K562 (cell line): ENCODE results near the gene RPL22. TPM values are rescaled to one million over a fixed set of nuclear protein-coding genes. Genes with fewer than 3 reads are reported as not detected.

Experiments
- ATAC-seq: fragments of 200-7000 bp; cut with Tn5 transposase; 3 replicates; pipeline ENCODE4 v1.9.1; 2020; ENCODE audit warnings: moderate library complexity
- BruUV-seq: library from RNA; stranded (reverse); fragments of 400-500 nt; replicated peaks from 2 replicates; lab custom pipeline; 2021; lab: Mats Ljungman, UMichigan
- CTCF ChIA-PET: fragments of 300-600 bp; formaldehyde crosslinking; extraction: SDS; loops from one replicate; lab custom pipeline; 2021; ENCODE audit warnings: low intra/inter-chr PET ratio; lab: Yijun Ruan, JAX
- POLR2A ChIA-PET: fragments of 300-600, 350-650 bp; sonication (Branson Sonifier 250); formaldehyde crosslinking; extraction: SDS; loops from one replicate; lab custom pipeline; 2021; ENCODE audit warnings: antibody characterized with exemption, inconsistent platforms; lab: Yijun Ruan, JAX
- DNase-seq, 4 experiments: peaks; one replicate each; pipeline versions ENCODE4 v3.0.0 to v3.0.0-alpha.2; 2011 to 2018; ENCODE audit warnings: low spot score in 3 of 4, mixed read lengths in 3 of 4; ENCODE audit errors: extremely low read depth in 1 of 4
- FAIRE-seq: peaks from 2 replicates; lab custom pipeline; 2011; peaks lifted over from hg19 to GRCh38; lab: Jason Lieb, UNC
- H2AFZ ChIP-seq: 2 replicates; pipeline ENCODE4 v1.6.0; 2011; ENCODE audit warnings: low read depth, low read length, control low read depth, inconsistent platforms
- H3K27ac ChIP-seq: fragments of 200-600 bp; 3 replicates; pipeline ENCODE4 v1.8.0; 2011; ENCODE audit warnings: low read depth, mild to moderate bottlenecking, control low read depth, inconsistent platforms, low read length, moderate library complexity, mixed read lengths; ENCODE audit errors: extremely low read depth
- H3K27me3 ChIP-seq, 2 experiments: fragments of 300-600 bp in 1 of 2; 2 replicates in 1 of 2; 3 replicates in 1 of 2; pipeline versions ENCODE4 v1.6.0 to v1.8.0; 2011; ENCODE audit warnings: inconsistent platforms in 2 of 2, low read length in 2 of 2, mild to moderate bottlenecking in 1 of 2, mixed read lengths in 1 of 2, moderate library complexity in 1 of 2; ENCODE audit not compliant: control insufficient read depth in 2 of 2, insufficient read depth in 2 of 2
- H3K36me3 ChIP-seq: fragments of 300-600 bp; 3 replicates; pipeline ENCODE4 v1.8.0; 2011; ENCODE audit warnings: mild to moderate bottlenecking, low read length, inconsistent platforms; ENCODE audit not compliant: control insufficient read depth, insufficient read depth
- H3K4me1 ChIP-seq, 2 experiments: fragments of 200-600 bp in 1 of 2; replicated peaks in 1 of 2; 2 replicates in 1 of 2; 3 replicates in 1 of 2; pipeline versions ENCODE4 v1.5.1 to v1.8.0; 2011; ENCODE audit warnings: inconsistent platforms in 2 of 2, low read length in 2 of 2, mild to moderate bottlenecking in 1 of 2, mixed read lengths in 1 of 2, moderate library complexity in 1 of 2; ENCODE audit not compliant: control insufficient read depth in 2 of 2, insufficient read depth in 2 of 2
- H3K4me2 ChIP-seq: 2 replicates; pipeline ENCODE4 v1.6.1; 2011; ENCODE audit warnings: low read length, control low read depth, inconsistent platforms, mixed read lengths; ENCODE audit not compliant: insufficient read depth
- H3K4me3 ChIP-seq: fragments of 200-600 bp; sonication (generic), shearing (Covaris generic); 2 replicates; pipeline ENCODE4 v1.5.1; 2016; ENCODE audit warnings: control low read depth, inconsistent platforms
- H3K79me2 ChIP-seq: fragments of 200-600 bp; 3 replicates; pipeline ENCODE4 v1.8.0; 2011; ENCODE audit warnings: low read length, inconsistent platforms; ENCODE audit not compliant: control insufficient read depth, insufficient read depth
- H3K9ac ChIP-seq, 2 experiments: 2 replicates each; pipeline versions ENCODE4 v1.6.0 to v1.6.1; 2011; ENCODE audit warnings: low read depth in 2 of 2, low read length in 2 of 2, control low read depth in 1 of 2, inconsistent platforms in 1 of 2, mild to moderate bottlenecking in 1 of 2, mixed read lengths in 1 of 2; ENCODE audit not compliant: insufficient read depth in 1 of 2
- H3K9me1 ChIP-seq: one replicate; pipeline ENCODE4 v1.6.0; 2011; ENCODE audit warnings: inconsistent platforms, mild to moderate bottlenecking, low read length, moderate library complexity; ENCODE audit not compliant: control insufficient read depth, insufficient read depth
- H3K9me3 ChIP-seq: replicated peaks from 2 replicates; pipeline ENCODE4 v1.5.1; 2011; ENCODE audit warnings: low read depth, low read length, inconsistent platforms; ENCODE audit not compliant: control insufficient read depth, insufficient read depth
- H4K20me1 ChIP-seq: replicated peaks from 2 replicates; pipeline ENCODE4 v1.6.1; 2011; ENCODE audit warnings: low read length, inconsistent platforms, mixed read lengths; ENCODE audit not compliant: control insufficient read depth, insufficient read depth
- E2F6 ChIP-seq, 2 experiments: IDR thresholded peaks; 2 replicates each; pipeline ENCODE4 v1.6.1; 2011; ENCODE audit warnings: borderline replicate concordance in 1 of 2, control low read depth in 1 of 2, low read depth in 1 of 2, low read length in 1 of 2, mild to moderate bottlenecking in 1 of 2, mixed read lengths in 1 of 2, moderate library complexity in 1 of 2; ENCODE audit not compliant: insufficient read depth in 1 of 2, insufficient read length in 1 of 2, poor library complexity in 1 of 2, severe bottlenecking in 1 of 2; ENCODE audit errors: extremely low read depth in 1 of 2
- NCOA6 ChIP-seq: fragments of 450-650 bp; IDR thresholded peaks from 2 replicates; pipeline ENCODE4 v1.6.1; 2017; ENCODE audit warnings: mild to moderate bottlenecking
- RBM25 ChIP-seq: fragments of 200-400 bp; formaldehyde crosslinking; IDR thresholded peaks from 2 replicates; pipeline ENCODE4 v1.6.1; 2018; ENCODE audit warnings: low read length, low read depth, moderate library complexity; ENCODE audit not compliant: severe bottlenecking
- TCF3 ChIP-seq: sonication (generic); formaldehyde crosslinking; IDR thresholded peaks from 2 replicates; pipeline ENCODE4 v1.4.0; 2020; ENCODE audit warnings: mild to moderate bottlenecking, missing genetic modification reagents
- ZBTB26 ChIP-seq: fragments of 450-650 bp; formaldehyde crosslinking; IDR thresholded peaks from 2 replicates; pipeline ENCODE4 v1.4.0; 2022; ENCODE audit warnings: missing genetic modification characterization
- WGBS: fragments of 100-300 bp; shearing (Covaris generic); methylation state at CpG from one replicate; pipeline ENCODE4 v1.1.6; 2016; ENCODE audit warnings: low coverage, mixed read lengths; ENCODE audit not compliant: insufficient coverage; ENCODE audit errors: missing lambda C conversion rate; 5-methylcytosine and 5-hydroxymethylcytosine counted together
- in situ Hi-C: fragments of 300-500 bp; cut with MboI; formaldehyde crosslinking; loops from 4 replicates; pipeline ENCODE4 v1.15.0; 2018; ENCODE audit warnings: inconsistent platforms, mixed read lengths
- intact Hi-C: fragments of 100-400 bp; cut with micrococcal nuclease; formaldehyde crosslinking; loops from 2 replicates; pipeline ENCODE4 v1.14.2; 2022
- polyA plus RNA-seq, 8 experiments: library from polyadenylated mRNA; depleted of rRNA in 4 of 8; stranded (reverse) in 5 of 8; unstranded in 3 of 8; fragments of >200 nt; fragmentation: Nextera tagmentation in 2 of 8; fragmentation: Illumina TruSeq in 1 of 8; extraction: Ambion mirVana in 2 of 8; extraction: Trizol in 1 of 8; gene quantifications; 2 replicates each; pipeline versions ENCODE4 v1.2.1 to v1.2.3, GENCODE V29; 2011 to 2014; ENCODE audit warnings: inconsistent platforms in 1 of 8, missing spikeins in 1 of 8
- total RNA-seq, 7 experiments: library from RNA; depleted of rRNA in 6 of 7; stranded (reverse); fragments of >200 nt in 6 of 7; fragmentation: Illumina TruSeq in 2 of 7; extraction: Trizol in 2 of 7; gene quantifications; 2 replicates each; pipeline versions ENCODE4 v1.2.1 to v1.2.3, GENCODE V29; 2011 to 2021; ENCODE audit warnings: low replicate concordance in 1 of 7

Gene RPL22
- total and polyA plus RNA-seq, 9 of the 15 experiments (the other 6 are each of a cell fraction or from before 2014, with no cell fraction given): 467 to 1,165 (median 607) TPM

- BruUV-seq: no TSS peak
- no peak for ATAC-seq
- no peaks in the 10 kb centered on the region for H3K9me3 ChIP-seq
Observed at GRCh38 chr1:6243053-6243834, 43.8 kb upstream of the RPL22 start.

GRCh38 chr1:6241887-6242740 lies 42.7 kb upstream of the RPL22 start:
- DNase-seq (peak in 1 of 4 experiments; percentile 38), ATAC-seq (no peak)
- no peak overlapping the region for H3K9ac ChIP-seq

More at GRCh38 chr1:6243053-6243834, 43.8 kb upstream of the RPL22 start:
- Histone ChIP-seq H3K4me2 (no peak overlapping the region), H3K27ac (no peak overlapping the region), H4K20me1 (peaks cover 28% of the 10 kb centered on the region), H3K4me1 (peaks cover 5 to 47% of the 10 kb centered on the region in 2 experiments; a peak in 3 of 5 replicates), H3K36me3 (no peaks in the 10 kb centered on the region), H3K9ac (no peak overlapping the region), H3K4me3 (no peak overlapping the region), H2AFZ (no peak overlapping the region), H3K9me1 (no peaks in the 10 kb centered on the region), H3K79me2 (no peaks in the 10 kb centered on the region), H3K27me3 (peaks cover 35 to 58% of the 10 kb centered on the region in 2 experiments)
- ChIA-PET CTCF (interaction anchor here (1.3 to 3.0 kb wide), 2 partner anchors 134 to 202 kb away, joined by 9 to 16 read pairs; no protein-coding TSS in a partner anchor), POLR2A (interaction anchor here (1.0 kb wide), 1 partner anchor 124 kb away, joined by 3 read pairs; no protein-coding TSS in a partner anchor)
- no peak for DNase-seq
- intact Hi-C loops: no loop called here
- FAIRE-seq: no peak
- in situ Hi-C loops: no loop called here
- no peak for TF ChIP-seq NCOA6
- TF ChIP-seq TCF3 (CRISPR knock-in tag): no peak
- no peak for TF ChIP-seq RBM25
- WGBS: 7% methylated on average over 20 of the region's 20 CpGs

More at GRCh38 chr1:6241887-6242740, 42.7 kb upstream of the RPL22 start:
- in situ Hi-C loops (no loop called here), intact Hi-C loops (no loop called here)
- Histone ChIP-seq H3K79me2 (no peaks in the 10 kb centered on the region), H4K20me1 (peaks cover 17% of the 10 kb centered on the region), H3K9me3 (no peaks in the 10 kb centered on the region), H3K4me2 (no peak overlapping the region), H3K4me1 (peaks cover 5 to 49% of the 10 kb centered on the region in 2 experiments; a peak in 3 of 5 replicates), H3K36me3 (no peaks in the 10 kb centered on the region), H2AFZ (no peak overlapping the region), H3K27ac (no peak overlapping the region), H3K27me3 (peaks cover 35 to 47% of the 10 kb centered on the region in 2 experiments), H3K4me3 (no peak overlapping the region), H3K9me1 (no peaks in the 10 kb centered on the region)
- TF ChIP-seq ZBTB26 (no peak), E2F6 (IDR thresholded peaks at IDR 0.05; ENCODE audit: borderline replicate concordance in 1 of 2, extremely low read depth in 1 of 2, insufficient read depth in 1 of 2, insufficient read length in 1 of 2, low read depth in 1 of 2, low read length in 1 of 2, poor library complexity in 1 of 2, severe bottlenecking in 1 of 2) (peak in 1 of 2 experiments; percentile 62)
- ChIA-PET POLR2A (interaction anchor here (0.5 to 1.0 kb wide), 4 partner anchors 42 to 206 kb away, joined by 3 to 4 read pairs (median 3); partner anchors contain the start of gene RPL22), CTCF (no interaction called here)
- FAIRE-seq: no peak
- WGBS: 3% methylated on average over 57 of the region's 99 CpGs
- BruUV-seq: no TSS peak
